ENCODE results near the gene FRY.

The FRY gene

GRCh38 chr13:32246468-32246867 lies 214.9 kb downstream of the FRY start:
- peak; percentile 76 for DNase-seq (ENCODE audit: low read depth)
- Histone ChIP-seq H3K9ac (ENCODE audit: low read length) (no peak overlapping the region), H3K36me3 (ENCODE audit: control insufficient read depth, insufficient read depth, low read length, severe bottlenecking) (peaks cover 16% of the 10 kb centered on the region), H3K27me3 (replicated peaks; ENCODE audit: control insufficient read depth, insufficient read depth, low read length) (no peaks in the 10 kb centered on the region), H3K9me3 (ENCODE audit: control insufficient read depth, low read length) (no peaks in the 10 kb centered on the region), H3K4me1 (ENCODE audit: control insufficient read depth, insufficient read depth, low read length) (no peaks in the 10 kb centered on the region), H3K4me3 (ENCODE audit: low read length) (no peak overlapping the region)

- Histone ChIP-seq H3K4me3 (ENCODE audit: low read length) (no peak overlapping the region), H3K36me3 (ENCODE audit: control insufficient read depth, insufficient read depth, low read length, severe bottlenecking) (peaks cover 20% of the 10 kb centered on the region), H3K9me3 (ENCODE audit: control insufficient read depth, low read length) (no peaks in the 10 kb centered on the region), H3K9ac (ENCODE audit: low read length) (no peak overlapping the region), H3K27me3 (replicated peaks; ENCODE audit: control insufficient read depth, insufficient read depth, low read length) (no peaks in the 10 kb centered on the region), H3K4me1 (ENCODE audit: control insufficient read depth, insufficient read depth, low read length) (no peaks in the 10 kb centered on the region)
- DNase-seq (ENCODE audit: low read depth) = no peak
These were observed 216.3 kb downstream of the FRY start for GRCh38 chr13:32247887-32248286.

GRCh38 chr13:32248801-32249200 lies 217.2 kb downstream of the FRY start:
- no peaks in the 10 kb centered on the region for H3K27me3 ChIP-seq (replicated peaks; ENCODE audit: control insufficient read depth, insufficient read depth, low read length)
- H3K4me1 ChIP-seq (ENCODE audit: control insufficient read depth, insufficient read depth, low read length) = no peaks in the 10 kb centered on the region
- H3K9ac ChIP-seq (ENCODE audit: low read length) = no peak overlapping the region
- peaks cover 21% of the 10 kb centered on the region for H3K36me3 ChIP-seq (ENCODE audit: control insufficient read depth, insufficient read depth, low read length, severe bottlenecking)
- H3K4me3 ChIP-seq (ENCODE audit: low read length) = no peak overlapping the region
- DNase-seq (ENCODE audit: low read depth) = no peak
- no peaks in the 10 kb centered on the region for H3K9me3 ChIP-seq (ENCODE audit: control insufficient read depth, low read length)

GRCh38 chr13:32252812-32253438 lies 221.4 kb downstream of the FRY start:
- peaks cover 12% of the 10 kb centered on the region for H3K36me3 ChIP-seq (ENCODE audit: control insufficient read depth, insufficient read depth, low read length, severe bottlenecking)
- H3K4me1 ChIP-seq (ENCODE audit: control insufficient read depth, insufficient read depth, low read length) = peaks cover 4% of the 10 kb centered on the region
- no peak for DNase-seq (ENCODE audit: low read depth)
- H3K4me3 ChIP-seq (ENCODE audit: low read length) = no peak overlapping the region
- H3K9me3 ChIP-seq (ENCODE audit: control insufficient read depth, low read length) = no peaks in the 10 kb centered on the region
- H3K27me3 ChIP-seq (replicated peaks; ENCODE audit: control insufficient read depth, insufficient read depth, low read length) = no peaks in the 10 kb centered on the region
- no peak overlapping the region for H3K9ac ChIP-seq (ENCODE audit: low read length)

GRCh38 chr13:32253911-32254399 lies 222.4 kb downstream of the FRY start:
- Histone ChIP-seq H3K9ac (ENCODE audit: low read length) (no peak overlapping the region), H3K4me1 (ENCODE audit: control insufficient read depth, insufficient read depth, low read length) (peaks cover 4% of the 10 kb centered on the region), H3K27me3 (replicated peaks; ENCODE audit: control insufficient read depth, insufficient read depth, low read length) (no peaks in the 10 kb centered on the region), H3K36me3 (ENCODE audit: control insufficient read depth, insufficient read depth, low read length, severe bottlenecking) (peaks cover 12% of the 10 kb centered on the region), H3K9me3 (ENCODE audit: control insufficient read depth, low read length) (no peaks in the 10 kb centered on the region), H3K4me3 (ENCODE audit: low read length) (no peak overlapping the region)
- no peak for DNase-seq (ENCODE audit: low read depth)

GRCh38 chr13:32254416-32254815 lies 222.8 kb downstream of the FRY start:
- Histone ChIP-seq H3K4me3 (ENCODE audit: low read length) (no peak overlapping the region), H3K36me3 (ENCODE audit: control insufficient read depth, insufficient read depth, low read length, severe bottlenecking) (peaks cover 11% of the 10 kb centered on the region), H3K4me1 (ENCODE audit: control insufficient read depth, insufficient read depth, low read length) (peaks cover 4% of the 10 kb centered on the region), H3K9ac (ENCODE audit: low read length) (no peak overlapping the region), H3K9me3 (ENCODE audit: control insufficient read depth, low read length) (no peaks in the 10 kb centered on the region), H3K27me3 (replicated peaks; ENCODE audit: control insufficient read depth, insufficient read depth, low read length) (no peaks in the 10 kb centered on the region)
- no peak for DNase-seq (ENCODE audit: low read depth)

GRCh38 chr13:32254916-32255723 lies 223.5 kb downstream of the FRY start:
- Histone ChIP-seq H3K36me3 (ENCODE audit: control insufficient read depth, insufficient read depth, low read length, severe bottlenecking) (peaks cover 5% of the 10 kb centered on the region), H3K9me3 (ENCODE audit: control insufficient read depth, low read length) (no peaks in the 10 kb centered on the region), H3K27me3 (replicated peaks; ENCODE audit: control insufficient read depth, insufficient read depth, low read length) (no peaks in the 10 kb centered on the region), H3K9ac (ENCODE audit: low read length) (no peak overlapping the region), H3K4me3 (ENCODE audit: low read length) (no peak overlapping the region), H3K4me1 (ENCODE audit: control insufficient read depth, insufficient read depth, low read length) (peaks cover 4% of the 10 kb centered on the region)
- DNase-seq (ENCODE audit: low read depth) = no peak

GRCh38 chr13:32255724-32256109 lies 224.1 kb downstream of the FRY start:
- Histone ChIP-seq H3K9me3 (ENCODE audit: control insufficient read depth, low read length) (no peaks in the 10 kb centered on the region), H3K4me1 (ENCODE audit: control insufficient read depth, insufficient read depth, low read length) (peaks cover 4% of the 10 kb centered on the region), H3K9ac (ENCODE audit: low read length) (no peak overlapping the region), H3K4me3 (ENCODE audit: low read length) (no peak overlapping the region), H3K27me3 (replicated peaks; ENCODE audit: control insufficient read depth, insufficient read depth, low read length) (no peaks in the 10 kb centered on the region), H3K36me3 (ENCODE audit: control insufficient read depth, insufficient read depth, low read length, severe bottlenecking) (peaks cover 5% of the 10 kb centered on the region)
- DNase-seq (ENCODE audit: low read depth) = no peak

- no peaks in the 10 kb centered on the region for H3K9me3 ChIP-seq (ENCODE audit: control insufficient read depth, low read length)
- no peak overlapping the region for H3K9ac ChIP-seq (ENCODE audit: low read length)
- H3K27me3 ChIP-seq (replicated peaks; ENCODE audit: control insufficient read depth, insufficient read depth, low read length) = no peaks in the 10 kb centered on the region
- H3K4me1 ChIP-seq (ENCODE audit: control insufficient read depth, insufficient read depth, low read length) = peaks cover 8% of the 10 kb centered on the region
- no peak for DNase-seq (ENCODE audit: low read depth)
- peaks cover 5% of the 10 kb centered on the region for H3K36me3 ChIP-seq (ENCODE audit: control insufficient read depth, insufficient read depth, low read length, severe bottlenecking)
- H3K4me3 ChIP-seq (ENCODE audit: low read length) = no peak overlapping the region
These were observed 224.7 kb downstream of the FRY start for GRCh38 chr13:32256243-32256642.

GRCh38 chr13:32257649-32258048 lies 226.1 kb downstream of the FRY start:
- peaks cover 15% of the 10 kb centered on the region for H3K4me1 ChIP-seq (ENCODE audit: control insufficient read depth, insufficient read depth, low read length)
- H3K36me3 ChIP-seq (ENCODE audit: control insufficient read depth, insufficient read depth, low read length, severe bottlenecking) = peaks cover 4% of the 10 kb centered on the region
- no peaks in the 10 kb centered on the region for H3K27me3 ChIP-seq (replicated peaks; ENCODE audit: control insufficient read depth, insufficient read depth, low read length)
- DNase-seq (ENCODE audit: low read depth) = no peak
- no peak overlapping the region for H3K4me3 ChIP-seq (ENCODE audit: low read length)
- no peaks in the 10 kb centered on the region for H3K9me3 ChIP-seq (ENCODE audit: control insufficient read depth, low read length)
- no peak overlapping the region for H3K9ac ChIP-seq (ENCODE audit: low read length)

- Histone ChIP-seq H3K4me1 (ENCODE audit: control insufficient read depth, insufficient read depth, low read length) (peaks cover 14% of the 10 kb centered on the region), H3K27me3 (replicated peaks; ENCODE audit: control insufficient read depth, insufficient read depth, low read length) (no peaks in the 10 kb centered on the region), H3K36me3 (ENCODE audit: control insufficient read depth, insufficient read depth, low read length, severe bottlenecking) (no peaks in the 10 kb centered on the region), H3K4me3 (ENCODE audit: low read length) (no peak overlapping the region), H3K9me3 (ENCODE audit: control insufficient read depth, low read length) (no peaks in the 10 kb centered on the region), H3K9ac (ENCODE audit: low read length) (no peak overlapping the region)
- no peak for DNase-seq (ENCODE audit: low read depth)
These were observed 227.5 kb downstream of the FRY start for GRCh38 chr13:32259116-32259515.

All from adipocyte (in vitro differentiated cells).